ENCODE data around the gene COX4I1.

The COX4I1 gene

DNA sequence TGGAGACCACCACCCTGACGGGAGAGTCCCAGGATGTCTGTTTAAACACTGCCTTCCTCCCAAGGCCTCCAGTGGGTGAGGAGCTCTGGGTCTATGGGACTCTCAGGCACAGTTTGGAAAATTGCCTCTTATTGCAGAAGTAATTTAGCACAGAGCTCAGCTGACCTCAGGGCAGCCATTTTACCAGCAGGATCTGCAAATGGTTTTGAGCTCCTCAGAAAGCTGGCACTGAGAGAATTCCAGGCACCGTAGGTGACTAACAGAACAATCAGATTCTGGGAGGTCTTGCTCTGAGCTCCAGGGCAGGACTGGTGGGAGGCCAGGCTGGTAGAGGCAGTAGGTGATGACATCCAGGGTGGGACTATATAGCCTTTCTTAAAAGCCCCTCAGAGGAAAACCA lies 31.3 kb upstream of the COX4I1 start:
- no peak for DNase-seq

DNA sequence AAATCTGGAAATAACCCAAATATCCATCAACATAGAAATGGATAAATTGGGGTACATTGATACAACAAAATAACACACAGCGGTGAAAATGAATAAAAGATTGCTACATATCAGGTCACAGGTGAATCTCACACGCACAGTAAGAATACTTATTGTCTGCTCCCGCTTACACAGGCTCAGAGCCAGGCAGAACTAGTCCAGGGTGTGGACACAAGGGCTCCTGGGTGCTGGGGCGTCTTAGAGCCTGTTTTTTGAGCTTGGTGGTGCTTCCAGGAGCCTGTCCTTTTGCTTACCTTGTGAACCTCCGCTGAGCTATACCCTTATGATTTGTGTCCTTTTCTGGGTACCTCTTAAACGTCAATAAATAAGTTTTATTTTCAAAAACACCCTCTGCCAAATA lies 28.8 kb upstream of the COX4I1 start:
- no peak for DNase-seq

DNA sequence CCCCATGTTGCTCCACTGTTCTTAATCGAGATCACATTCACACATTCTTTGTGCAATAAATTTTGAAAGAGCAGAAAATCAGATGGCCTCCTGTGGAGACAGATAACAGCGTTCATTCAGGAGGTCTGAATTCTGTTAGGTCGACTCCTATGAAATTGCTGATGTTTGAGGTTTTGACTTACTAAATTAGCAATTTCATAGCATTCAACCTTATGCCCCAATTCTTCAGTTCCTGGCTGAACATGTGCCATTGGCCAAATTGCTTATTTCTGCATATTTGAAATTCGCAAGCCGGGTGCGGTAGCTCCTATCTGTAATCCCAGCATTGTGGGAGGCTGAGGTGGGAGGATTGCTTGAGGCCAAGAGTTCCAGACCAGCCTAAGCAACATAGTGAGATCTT lies 26.5 kb upstream of the COX4I1 start:
- no peak for DNase-seq

DNA sequence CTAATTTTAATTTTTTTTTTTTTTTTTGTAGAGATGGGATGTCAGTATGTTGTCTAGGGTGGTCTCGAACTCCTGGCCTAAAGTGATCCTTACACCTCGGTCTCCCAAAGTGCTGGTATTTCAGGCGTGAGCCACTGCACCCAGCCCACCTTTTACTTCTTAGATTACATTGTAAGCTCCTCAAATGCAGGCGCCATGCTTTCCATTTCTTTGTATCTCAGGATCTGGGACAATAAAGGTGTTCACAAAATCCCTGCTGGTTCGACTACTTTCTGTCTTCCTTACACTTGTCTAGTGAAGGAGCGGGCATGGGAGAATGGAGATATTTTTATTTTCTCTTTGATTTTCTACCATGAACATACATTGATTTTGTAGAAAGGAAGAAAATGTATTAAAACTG lies 25.4 kb upstream of the COX4I1 start:
- DNase-seq, result no peak

DNA sequence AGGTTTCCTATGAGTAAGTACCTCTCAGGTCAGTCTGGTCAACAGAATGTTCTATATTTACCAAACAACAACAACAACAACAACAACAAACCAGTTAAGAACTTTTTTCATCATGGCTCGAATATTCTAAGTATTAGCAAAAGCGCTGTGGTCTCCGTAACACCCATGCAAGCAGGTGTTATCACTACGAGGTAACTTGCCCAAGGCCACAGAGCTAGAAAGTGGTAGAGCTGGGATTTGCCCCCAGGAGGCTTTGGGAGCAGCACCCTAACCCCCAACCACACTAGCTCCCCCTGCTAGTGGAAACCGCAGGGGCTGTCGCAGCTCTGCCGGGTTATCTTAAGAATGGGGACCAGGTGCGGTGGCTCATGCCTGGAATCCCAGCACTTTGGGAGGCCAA lies 24.7 kb upstream of the COX4I1 start:
- no peak for DNase-seq

DNA sequence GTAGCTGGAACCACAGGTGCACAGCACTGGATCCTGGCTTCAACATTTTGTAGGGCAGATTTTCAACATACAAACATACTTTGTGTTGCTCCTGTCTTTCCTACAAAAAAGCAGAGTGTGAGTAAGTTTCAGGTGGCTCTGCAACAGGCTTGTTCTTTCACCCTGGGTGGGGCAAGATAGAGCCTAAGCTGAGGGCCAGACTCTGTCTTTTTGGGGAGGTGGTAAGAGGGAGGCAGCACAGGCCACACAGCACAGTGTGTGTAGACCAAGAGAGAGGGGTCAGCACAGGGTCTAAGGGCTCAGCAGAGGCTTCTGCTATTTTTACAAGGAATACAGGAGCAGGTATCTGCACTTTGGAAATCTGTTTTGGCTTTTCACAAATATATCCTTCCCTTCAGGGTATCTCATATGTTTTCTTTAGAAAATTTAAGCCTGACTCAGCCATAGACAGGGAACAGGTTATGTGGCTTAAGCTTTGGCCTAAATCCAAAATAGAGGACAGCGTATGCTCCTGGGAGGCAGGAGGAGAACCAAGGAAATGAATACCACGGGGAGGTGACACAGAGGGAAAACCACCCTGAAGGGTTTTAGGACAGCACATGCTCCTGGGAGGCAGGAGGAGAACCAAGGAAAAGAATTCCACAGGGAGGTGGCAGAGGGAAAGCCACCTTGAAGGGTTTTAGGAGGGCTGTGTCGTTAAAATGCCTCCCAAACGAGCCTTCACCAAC lies 21.7 kb upstream of the COX4I1 start:
- no peak for DNase-seq

DNA sequence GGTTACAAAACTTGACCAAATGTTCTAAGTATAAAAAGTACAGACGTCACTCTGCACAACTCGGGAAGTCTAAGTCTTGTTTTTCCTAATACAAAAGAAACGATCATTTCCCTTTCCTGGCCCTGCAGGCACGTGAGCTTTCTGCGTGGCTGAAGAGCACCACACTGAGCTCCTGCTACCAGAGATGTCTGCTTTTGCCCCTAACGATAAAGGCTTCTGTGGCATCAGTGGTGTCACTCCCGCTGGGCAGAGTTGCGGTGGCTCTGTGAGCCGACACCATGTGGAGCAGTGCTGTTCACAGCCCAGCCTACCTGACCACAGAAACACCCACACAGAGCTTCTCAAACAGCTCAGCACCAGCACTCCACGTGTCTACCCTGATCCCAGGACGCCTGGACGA lies 20.6 kb upstream of the COX4I1 start:
- peak in 1 of 2 donors; percentile 23 for DNase-seq

DNA sequence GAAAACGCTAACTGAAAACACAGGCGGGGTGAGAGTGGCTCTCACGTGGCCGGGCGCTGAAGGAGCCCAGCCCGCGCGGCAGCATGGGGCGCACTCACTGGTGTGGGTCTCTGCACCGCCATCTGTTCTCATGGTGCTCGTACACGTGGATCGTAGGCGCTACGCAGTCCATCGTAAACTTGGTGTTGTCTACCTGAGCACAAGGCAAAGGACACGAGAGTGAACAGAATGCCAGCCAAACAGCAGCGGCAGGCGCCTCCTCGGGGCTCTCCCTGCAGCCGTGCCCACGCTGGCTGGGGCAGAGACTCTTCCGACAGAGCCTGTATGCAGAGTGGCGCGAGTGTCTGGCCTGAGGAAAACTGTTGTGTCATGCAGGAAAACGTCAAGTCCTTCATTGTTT lies 19.2 kb upstream of the COX4I1 start:
- no peak for DNase-seq

DNA sequence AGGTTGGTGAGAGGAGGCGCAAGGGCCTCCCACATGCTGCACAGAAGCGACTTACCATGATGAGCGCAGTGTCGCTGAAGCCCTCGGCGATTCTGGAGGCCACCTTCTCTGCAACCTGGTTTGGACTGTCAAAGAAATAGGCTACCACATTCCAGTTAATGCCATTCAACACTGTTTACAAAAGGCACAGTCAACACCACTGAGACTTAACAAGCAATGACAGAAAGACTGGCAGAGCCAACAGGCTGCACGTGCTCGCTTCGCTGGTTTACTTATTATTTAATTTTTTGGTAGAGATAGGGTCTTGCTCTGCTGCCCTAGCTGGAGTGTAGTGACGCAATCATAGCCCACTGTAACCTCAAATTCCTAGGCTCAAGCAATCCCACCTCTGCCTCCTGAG lies 18.3 kb upstream of the COX4I1 start:
- no peak for DNase-seq

DNA sequence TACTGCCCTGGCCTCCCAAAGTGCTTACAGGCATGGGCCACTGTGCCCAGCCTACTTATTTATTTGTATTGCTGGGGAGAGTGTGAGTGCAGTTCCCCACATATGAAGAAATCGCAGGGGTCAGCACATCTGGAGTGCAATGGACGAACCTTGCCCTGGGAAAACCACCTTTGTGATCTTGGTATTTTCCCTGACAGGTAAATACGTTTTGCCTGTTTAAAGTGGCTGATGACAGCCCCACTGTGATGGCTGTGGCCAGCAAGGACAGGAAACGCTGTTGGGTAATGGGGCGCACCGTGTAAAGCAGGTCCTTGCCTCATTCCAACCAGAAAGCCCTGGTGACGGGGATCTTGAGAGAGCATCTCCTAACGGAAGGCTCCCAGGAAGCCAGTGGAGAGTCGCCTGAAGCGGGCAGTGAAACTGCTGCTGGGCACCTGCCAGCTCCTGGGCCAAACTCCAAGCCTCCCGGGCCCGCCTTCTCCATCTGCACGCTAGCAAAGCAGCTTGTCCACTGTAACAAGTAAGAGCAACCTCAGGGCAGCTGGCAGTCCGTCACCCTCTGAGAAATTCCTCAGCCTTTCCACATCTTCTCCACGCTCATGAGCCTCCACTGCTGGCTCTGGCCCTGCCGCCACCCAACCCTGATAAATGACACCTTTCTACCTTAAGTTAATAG lies 17.7 kb upstream of the COX4I1 start:
- no peak for DNase-seq

DNA sequence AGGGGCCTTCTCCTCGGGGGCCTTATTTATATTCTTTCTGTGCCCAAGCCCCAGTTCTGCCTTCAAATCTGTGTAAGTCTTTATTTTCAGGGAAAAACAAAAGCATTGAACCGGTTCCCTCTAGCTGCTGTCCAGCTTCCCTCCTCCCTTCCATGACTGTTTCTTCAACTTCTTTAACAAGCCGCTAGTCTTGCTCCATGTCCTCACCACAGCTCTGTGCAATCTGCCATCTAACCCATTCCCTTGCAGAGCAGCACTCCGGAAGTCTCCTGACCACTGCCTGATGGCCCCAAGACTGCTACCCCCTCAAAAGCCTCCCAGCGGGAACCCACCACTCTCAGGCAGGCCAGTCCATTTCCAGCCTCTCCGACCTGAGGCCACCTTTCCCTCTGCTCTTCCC lies 17.0 kb upstream of the COX4I1 start:
- no peak for DNase-seq

DNA sequence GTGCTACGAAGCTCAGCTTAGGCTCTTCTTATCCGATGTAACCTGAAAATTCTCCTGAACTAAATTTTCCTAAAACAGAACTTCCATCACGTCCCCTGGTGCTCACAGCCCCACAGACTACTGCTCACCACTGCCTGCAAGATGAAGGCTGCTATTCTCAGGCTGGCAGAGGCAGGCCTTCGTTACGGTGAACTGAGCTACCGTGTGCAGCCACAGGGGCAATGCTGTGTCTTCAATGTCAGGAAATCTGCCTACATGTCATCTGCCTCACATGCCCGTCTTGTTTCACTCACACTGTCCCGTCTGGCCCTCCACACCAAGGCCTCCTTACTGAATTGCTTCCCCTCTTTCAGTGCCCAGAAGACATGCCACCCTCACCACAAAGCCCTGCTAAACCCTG lies 16.1 kb upstream of the COX4I1 start:
- DNase-seq, result no peak

DNA sequence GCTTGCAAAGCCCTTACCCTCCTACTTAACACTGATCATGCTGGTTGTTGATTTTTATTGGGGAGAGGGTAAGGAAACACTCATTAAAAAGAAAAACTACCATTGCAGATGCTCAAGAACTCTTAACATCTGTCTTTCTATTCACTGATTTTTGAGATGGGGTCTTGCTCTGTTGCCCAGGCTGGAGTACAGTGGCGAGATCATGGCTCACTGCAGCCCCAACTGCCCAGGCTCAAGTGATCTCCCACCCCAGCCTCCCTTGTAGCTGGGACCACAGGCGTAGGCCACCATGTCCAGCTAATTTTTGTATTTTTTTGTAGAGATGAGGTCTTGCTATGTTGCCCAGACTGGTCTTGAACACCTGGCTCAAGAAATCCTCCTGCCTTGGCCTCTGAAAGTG lies 14.7 kb upstream of the COX4I1 start:
- DNase-seq, result no peak

DNA sequence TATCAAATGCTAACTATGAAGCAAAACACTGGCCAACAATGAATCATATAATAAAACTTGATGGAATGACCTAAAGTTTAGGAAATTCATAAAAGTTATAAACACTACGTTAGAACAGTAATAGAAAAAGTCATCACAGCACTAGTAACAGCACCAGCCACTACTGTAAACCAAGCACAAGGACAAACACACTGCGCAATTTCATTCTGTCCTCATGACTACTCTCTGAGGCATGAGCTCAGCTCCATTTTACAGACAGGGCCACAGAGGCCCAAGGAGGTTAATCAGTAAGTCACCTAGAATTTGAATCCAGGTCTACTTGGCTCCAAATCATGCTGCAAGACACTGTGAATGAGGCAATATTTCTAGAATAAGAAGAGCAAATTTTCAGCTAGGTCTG lies 13.6 kb upstream of the COX4I1 start:
- DNase-seq, result no peak

DNA sequence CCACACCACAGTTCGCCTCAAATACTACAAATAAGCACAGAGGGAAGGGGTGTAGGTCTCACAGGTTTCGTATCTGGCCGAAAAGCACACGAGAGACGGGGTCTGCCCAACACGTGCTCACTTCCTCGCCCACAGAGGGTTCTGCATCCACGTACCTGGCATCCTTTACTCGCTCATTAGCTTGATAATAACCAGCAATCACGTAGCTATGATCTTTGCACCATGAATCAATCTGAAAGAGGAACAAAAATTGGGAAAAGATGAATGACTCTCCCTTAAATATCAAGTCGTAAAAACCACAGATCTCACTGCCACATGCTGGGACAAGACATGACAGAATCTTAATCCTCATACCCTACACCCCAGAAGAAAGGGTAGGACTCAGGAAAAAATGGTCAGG lies 10.7 kb upstream of the COX4I1 start:
- no peak for DNase-seq

DNA sequence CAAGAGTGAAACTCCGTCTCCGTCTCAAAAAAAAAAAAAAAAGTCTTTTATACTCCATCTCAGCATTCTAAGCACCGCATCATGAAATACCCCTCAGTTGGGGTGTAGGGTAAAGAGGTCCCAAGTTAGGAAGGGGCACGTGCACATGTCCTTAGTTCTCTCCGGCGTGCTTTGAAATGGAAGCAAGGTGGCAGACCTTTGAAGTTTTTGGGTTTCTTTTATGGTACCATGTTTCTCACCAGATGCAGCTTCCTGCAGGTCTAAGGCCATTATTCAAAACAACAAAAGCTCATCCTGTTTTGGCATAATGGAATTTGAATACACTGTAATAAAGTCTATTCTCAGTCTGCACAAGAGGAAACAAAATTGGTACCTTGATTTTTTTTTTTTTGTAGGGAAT lies 9.7 kb upstream of the COX4I1 start:
- no peak for DNase-seq

DNA sequence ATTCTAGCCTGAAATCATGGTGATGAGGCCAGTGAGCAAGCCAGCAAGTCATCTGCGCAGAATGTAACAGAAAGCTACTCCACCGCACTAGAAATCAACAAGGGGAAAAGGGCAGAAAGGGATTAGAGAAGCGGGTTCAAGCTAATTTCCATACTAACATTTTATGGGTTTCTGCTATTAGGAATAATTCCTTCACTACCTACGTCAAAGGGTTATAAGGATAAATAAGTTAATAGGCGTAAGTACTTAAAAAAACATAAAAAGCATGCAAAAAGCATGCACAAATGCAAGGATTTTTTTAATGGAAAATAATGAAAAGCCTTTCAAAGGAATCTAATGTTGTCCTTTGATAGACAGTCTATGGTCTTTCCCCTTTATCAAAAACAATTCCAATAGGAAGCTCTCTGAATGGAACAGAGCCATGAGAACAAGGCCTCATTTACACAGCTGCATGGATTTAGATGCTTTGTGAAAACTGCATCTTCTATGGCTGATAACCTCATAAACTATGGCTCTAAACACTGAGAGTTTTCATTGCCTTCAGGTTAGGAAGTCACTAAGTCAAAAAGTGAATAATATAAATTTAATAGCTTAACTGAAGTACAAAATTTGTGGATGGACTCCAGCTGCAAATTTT lies 5.7 kb upstream of the COX4I1 start:
- no peak for DNase-seq

DNA sequence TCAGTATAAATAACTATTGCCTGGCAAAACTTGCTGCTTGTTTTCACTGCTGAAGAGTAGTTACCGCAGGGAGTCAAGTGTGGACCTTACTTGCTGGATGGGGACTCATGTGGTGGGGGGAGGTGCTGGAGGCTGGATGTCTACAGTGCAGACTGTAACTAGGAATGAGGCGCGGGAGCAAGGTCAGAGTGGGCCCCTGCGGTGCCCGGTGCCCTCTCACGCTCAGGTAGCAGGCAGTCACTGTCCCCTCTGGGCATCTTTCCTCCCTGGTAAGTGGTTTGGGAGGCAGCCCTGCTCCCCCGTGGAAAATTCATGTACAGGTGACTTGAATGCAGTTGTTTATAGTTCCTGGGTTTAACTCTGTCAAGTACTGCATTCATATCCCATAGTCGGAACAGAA lies 4.8 kb upstream of the COX4I1 start:
- DNase-seq, result no peak

DNA sequence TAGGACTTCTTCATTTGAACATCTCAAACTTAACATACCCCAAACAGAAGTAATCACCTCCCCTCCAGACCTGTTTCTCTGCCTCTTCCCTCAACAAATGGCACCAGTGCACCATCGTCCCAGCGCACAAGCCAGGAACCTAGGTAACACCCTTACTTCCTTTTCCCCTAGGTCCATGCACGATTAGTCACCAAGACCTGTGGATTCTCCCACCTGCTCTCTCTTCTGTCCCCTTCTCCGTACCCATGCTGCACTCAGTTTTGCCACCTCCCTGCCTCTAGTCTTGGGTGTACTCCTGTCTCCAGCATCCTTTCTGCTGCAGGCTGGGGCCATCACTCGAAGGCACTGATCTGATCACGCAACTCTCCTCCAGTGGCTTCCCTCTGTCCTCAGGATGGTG lies 3.3 kb upstream of the COX4I1 start:
- DNase-seq, result no peak

DNA sequence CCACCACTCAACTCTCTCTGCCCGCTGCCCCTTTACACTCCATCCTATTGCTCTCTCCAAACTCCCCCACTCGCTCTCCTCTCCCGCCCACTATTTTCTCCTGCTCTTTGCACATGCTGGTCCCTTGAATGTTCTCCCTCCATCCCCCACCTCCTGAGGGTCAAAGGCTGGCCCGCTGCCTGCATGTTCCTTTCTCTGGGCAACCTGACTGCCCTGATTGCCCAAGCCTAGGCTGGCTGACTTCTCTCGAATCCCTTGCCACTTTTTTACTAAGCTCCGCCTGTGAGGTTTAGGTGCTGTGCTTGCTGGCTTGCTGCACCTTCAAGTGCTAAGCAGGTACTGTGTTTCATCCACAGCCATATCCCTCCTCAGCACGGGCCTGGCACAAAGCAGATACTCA lies 2.9 kb upstream of the COX4I1 start:
- no peak for DNase-seq

DNA sequence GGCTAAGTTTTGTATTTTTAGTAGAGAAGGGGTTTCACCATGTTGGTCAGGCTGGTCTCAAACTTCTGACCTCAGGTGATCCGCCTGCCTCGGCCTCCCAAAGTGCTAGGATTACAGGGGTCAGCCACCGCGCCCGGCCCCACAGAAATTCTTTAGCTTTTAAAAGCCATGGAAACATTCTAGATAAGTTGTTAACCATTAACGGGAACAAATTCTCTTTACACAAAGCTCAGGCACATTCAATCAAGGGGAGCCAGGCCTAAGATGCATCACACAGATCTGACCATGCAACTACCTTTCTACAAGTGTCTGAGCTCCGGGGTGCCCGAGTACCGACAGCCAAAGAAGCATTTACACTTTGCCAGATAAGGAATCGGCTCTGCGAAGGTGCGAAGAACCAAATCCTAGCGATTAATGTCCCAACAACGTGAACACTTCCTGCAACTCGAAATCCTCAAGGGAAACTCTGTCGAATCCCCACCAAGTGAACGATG lies 1.2 kb upstream of the COX4I1 start:
- DNase-seq, result no peak

DNA sequence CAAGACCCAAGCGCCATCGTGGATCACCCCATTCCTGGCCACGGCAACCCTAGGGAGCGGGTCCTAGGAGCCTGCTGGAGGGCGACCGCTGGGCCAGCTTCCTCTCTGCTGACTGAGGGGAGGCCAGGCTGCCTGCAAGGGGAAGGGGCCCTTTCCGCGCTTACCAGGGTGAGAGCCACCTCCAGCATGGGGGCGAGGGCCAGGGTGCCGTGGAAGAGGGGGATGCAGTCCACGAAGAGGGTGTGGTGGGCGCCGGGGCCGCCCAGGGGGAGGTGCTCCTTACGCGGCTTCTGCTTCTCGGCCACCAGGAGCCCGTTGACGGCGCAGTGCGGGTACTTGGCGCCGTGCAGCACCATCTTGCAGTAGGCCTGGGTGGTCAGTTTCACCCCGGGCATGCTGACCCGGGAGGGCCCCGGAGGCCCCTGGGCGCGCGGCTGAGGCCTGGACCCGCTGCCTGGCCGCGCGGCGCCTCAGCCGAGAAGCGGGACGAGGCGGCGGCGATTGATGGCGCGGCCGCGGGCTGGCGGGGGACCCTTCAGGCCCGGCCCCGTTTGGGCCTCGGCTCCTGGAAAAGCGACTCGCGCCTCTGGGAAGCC lies 496 bp upstream of the COX4I1 start:
- peak; percentile 17 to 22 for DNase-seq

DNA sequence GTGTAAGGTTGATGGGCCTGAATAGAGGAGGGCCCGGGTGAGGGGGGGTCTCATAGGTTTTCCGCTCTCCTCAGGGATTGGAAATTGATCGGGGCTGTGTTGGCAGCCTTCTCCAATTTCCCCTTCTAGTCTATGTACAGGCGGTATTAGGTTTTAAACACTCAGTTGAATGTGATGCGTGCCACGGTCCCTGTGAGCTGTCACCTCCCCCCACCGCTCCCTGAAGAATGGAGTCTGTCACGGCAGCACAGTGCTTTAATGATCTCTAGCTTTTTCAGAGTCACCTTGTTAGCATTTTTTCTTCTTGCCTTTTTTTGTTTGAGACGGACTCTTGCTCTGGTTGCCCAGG lies 800 bp downstream of the COX4I1 start:
- no peak for DNase-seq

DNA sequence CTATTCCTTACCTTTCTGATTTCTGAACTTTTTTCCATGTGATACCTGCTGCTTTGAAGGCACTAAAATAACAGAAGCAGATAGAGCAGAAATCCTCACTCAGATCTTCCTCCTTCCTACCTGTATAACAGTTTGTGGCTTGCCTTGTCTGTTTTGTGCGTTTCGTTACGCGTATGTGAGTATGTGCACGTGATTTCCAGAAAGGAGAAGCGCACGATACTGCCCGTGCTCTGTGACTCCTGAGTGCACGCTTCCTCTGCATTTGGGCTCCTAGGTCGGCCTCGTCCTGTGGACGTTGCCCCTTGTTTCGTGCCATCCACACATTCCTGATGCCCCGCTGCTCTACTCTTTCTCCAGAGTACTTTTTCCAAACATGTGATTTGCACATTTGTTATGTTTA lies 4.1 kb downstream of the COX4I1 start:
- DNase-seq, result no peak

Measured in CD4-positive, alpha-beta T cell treated with Interleukin-1 beta for 1 hour (primary cell).